ENCODE measurements around the gene ACTA2. TPM values are rescaled to one million over a fixed set of nuclear protein-coding genes. Genes with fewer than 3 reads are reported as not detected.

The ACTA2 gene
- total and polyA plus RNA-seq, 2 donors (not counting 1 experiment from before 2014, with no cell fraction given) = 1.8 to 3.7 TPM

DNA sequence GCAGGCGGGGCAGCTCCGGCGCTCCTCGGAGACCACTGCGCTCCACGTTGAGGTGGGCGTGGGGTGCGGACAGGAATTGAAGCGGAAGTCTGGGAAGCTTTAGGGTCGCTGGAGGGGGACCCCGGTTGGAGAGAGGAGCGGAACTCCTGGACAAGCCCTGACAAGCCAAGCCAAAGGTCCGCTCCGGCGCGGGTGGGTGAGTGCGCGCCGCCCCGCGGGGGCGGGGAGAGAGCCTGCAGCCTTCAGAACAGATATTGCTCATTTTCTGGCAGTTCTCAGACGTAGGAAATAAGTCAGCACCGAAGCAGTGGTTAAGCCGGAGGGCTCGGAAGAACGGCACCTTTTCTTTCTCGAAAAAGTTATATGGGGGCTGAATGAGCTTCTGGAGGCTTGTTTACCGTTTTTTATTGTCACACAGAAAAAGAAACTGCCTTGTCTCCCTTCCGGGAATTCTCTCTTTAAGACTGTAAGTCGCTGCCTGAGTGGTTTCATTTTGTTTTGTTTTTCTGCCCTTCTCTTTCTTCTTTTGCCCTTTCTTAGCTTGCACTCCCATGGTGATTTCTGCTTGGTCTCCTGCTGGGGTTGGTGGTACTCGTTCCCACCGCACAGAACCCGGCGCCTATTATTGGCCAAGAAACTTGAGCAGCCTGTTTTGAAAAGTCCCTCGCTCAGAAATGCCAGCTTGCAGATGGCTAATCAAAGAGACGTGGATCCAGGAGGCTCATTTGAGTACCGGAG lies 38.8 kb upstream of the ACTA2 start:
- DNase-seq = peak; percentile 63
- peak overlapping the region; percentile 98 for H3K4me3 Mint-ChIP-seq
- peak overlapping the region; percentile 63 to 80 for H3K27ac ChIP-seq (ENCODE audit: low read length in 2 of 2)
- peak overlapping the region; percentile 83 for H3K27ac Mint-ChIP-seq
- peak overlapping the region; percentile 73 to 95 (median 86) for H3K4me3 ChIP-seq (ENCODE audit: control extremely low read depth in 1 of 5, extremely low read depth in 1 of 5, insufficient read depth in 1 of 5, low read depth in 2 of 5, low read length in 4 of 5)
- H3K9ac ChIP-seq (ENCODE audit: low read length) = peak overlapping the region; percentile 93
- H3K36me3 ChIP-seq (replicated peaks in 1 of 2; ENCODE audit: control extremely low read depth in 1 of 2, control insufficient read depth in 1 of 2, extremely low read depth in 1 of 2, insufficient read depth in 2 of 2, low read length in 1 of 2) = no peaks in the 10 kb centered on the region
- H3K79me2 ChIP-seq (ENCODE audit: control insufficient read depth, insufficient read depth, low read length) = peaks cover 18% of the 10 kb centered on the region
- peaks cover 3% of the 10 kb centered on the region for H3K9me3 Mint-ChIP-seq (ENCODE audit: insufficient read depth)
- intact Hi-C loops (cut with micrococcal nuclease) = loop anchor here (5.0 to 10.0 kb wide), 3 partner anchors 36 to 713 kb away; partner anchors contain the start of gene KIF20B
- no peaks in the 10 kb centered on the region for H3K27me3 Mint-ChIP-seq
- H2AFZ ChIP-seq (ENCODE audit: insufficient read depth, low read depth, low read length, poor library complexity, severe bottlenecking) = peak overlapping the region; percentile 88
- ATAC-seq (ENCODE audit: low read depth) = peak; percentile 44
- under 1% methylated on average over 36 of the region's 38 CpGs for WGBS (ENCODE audit: insufficient coverage)
- H3K9me3 ChIP-seq (ENCODE audit: control extremely low read depth in 1 of 3, control insufficient read depth in 2 of 3, insufficient read depth in 1 of 3, low read length in 2 of 3) = peaks cover 0 to 7% (median 6%) of the 10 kb centered on the region in 3 donors
- ChIA-PET POLR2A (no interaction called here), CTCF (interaction anchor here (0.8 to 6.1 kb wide), 11 partner anchors 7 to 227 kb away, joined by 3 to 76 read pairs (median 4); partner anchors contain the start of gene CH25H)
- no peak for TF ChIP-seq EZH2 (IDR thresholded peaks at IDR 0.05; ENCODE audit: borderline replicate concordance, insufficient read depth, low read depth, low read length, poor library complexity, severe bottlenecking)
- TF ChIP-seq, protein P1, sequence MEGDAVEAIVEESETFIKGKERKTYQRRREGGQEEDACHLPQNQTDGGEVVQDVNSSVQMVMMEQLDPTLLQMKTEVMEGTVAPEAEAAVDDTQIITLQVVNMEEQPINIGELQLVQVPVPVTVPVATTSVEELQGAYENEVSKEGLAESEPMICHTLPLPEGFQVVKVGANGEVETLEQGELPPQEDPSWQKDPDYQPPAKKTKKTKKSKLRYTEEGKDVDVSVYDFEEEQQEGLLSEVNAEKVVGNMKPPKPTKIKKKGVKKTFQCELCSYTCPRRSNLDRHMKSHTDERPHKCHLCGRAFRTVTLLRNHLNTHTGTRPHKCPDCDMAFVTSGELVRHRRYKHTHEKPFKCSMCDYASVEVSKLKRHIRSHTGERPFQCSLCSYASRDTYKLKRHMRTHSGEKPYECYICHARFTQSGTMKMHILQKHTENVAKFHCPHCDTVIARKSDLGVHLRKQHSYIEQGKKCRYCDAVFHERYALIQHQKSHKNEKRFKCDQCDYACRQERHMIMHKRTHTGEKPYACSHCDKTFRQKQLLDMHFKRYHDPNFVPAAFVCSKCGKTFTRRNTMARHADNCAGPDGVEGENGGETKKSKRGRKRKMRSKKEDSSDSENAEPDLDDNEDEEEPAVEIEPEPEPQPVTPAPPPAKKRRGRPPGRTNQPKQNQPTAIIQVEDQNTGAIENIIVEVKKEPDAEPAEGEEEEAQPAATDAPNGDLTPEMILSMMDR (IDR thresholded peaks at IDR 0.05) = no peak
- peaks cover 17 to 25% of the 10 kb centered on the region in 2 donors for H3K4me1 ChIP-seq (ENCODE audit: control insufficient read depth in 2 of 2, insufficient read depth in 2 of 2, low read length in 2 of 2)
- no peaks in the 10 kb centered on the region for H3K27me3 ChIP-seq (replicated peaks in 1 of 4; ENCODE audit: control extremely low read depth in 1 of 4, control insufficient read depth in 3 of 4, insufficient read depth in 4 of 4, low read length in 3 of 4)
- peaks cover 48% of the 10 kb centered on the region for H3K4me1 Mint-ChIP-seq
- no peaks in the 10 kb centered on the region for H4K20me1 ChIP-seq (ENCODE audit: control insufficient read depth, insufficient read depth, low read length, poor library complexity, severe bottlenecking)
- H3K4me2 ChIP-seq (replicated peaks; ENCODE audit: low read depth, low read length, poor library complexity, severe bottlenecking) = peak overlapping the region; percentile 91
